H9 (cell line): ENCODE data around the gene XDH. TPM values are rescaled to one million over a fixed set of nuclear protein-coding genes. Genes with fewer than 3 reads are reported as not detected.

Source experiments
- DNase-seq: peaks from one replicate; pipeline ENCODE4 v3.0.0-alpha.2; 2017
- H2AFZ ChIP-seq: one replicate; pipeline ENCODE4 v1.6.1; 2013; ENCODE audit warnings: mild to moderate bottlenecking, low read length, control low read depth, moderate library complexity
- H2AK5ac ChIP-seq: 2 replicates; pipeline ENCODE4 v1.6.1; 2013; ENCODE audit warnings: low read length, control low read depth, mixed read lengths; ENCODE audit not compliant: insufficient read length
- H2BK120ac ChIP-seq: one replicate; pipeline ENCODE4 v1.6.1; 2013; ENCODE audit warnings: low read depth, mild to moderate bottlenecking, low read length, control low read depth, inconsistent platforms; ENCODE audit not compliant: poor library complexity, severe bottlenecking
- H2BK12ac ChIP-seq: 2 replicates; pipeline ENCODE4 v1.6.1; 2013; ENCODE audit warnings: low read length, control low read depth, mixed read lengths, low read depth; ENCODE audit not compliant: insufficient read length
- H2BK15ac ChIP-seq: 2 replicates; pipeline ENCODE4 v1.6.1; 2013; ENCODE audit warnings: low read depth, low read length, control low read depth
- H2BK20ac ChIP-seq: one replicate; pipeline ENCODE4 v1.6.1; 2013; ENCODE audit warnings: low read depth, mild to moderate bottlenecking, low read length, control low read depth, inconsistent platforms; ENCODE audit not compliant: poor library complexity, severe bottlenecking
- H2BK5ac ChIP-seq: 2 replicates; pipeline ENCODE4 v1.6.1; 2013; ENCODE audit warnings: low read length, control low read depth, mixed read lengths; ENCODE audit not compliant: insufficient read length
- H3K14ac ChIP-seq: 2 replicates; pipeline ENCODE4 v1.6.1; 2013; ENCODE audit warnings: low read length, control low read depth; ENCODE audit not compliant: insufficient read depth
- H3K18ac ChIP-seq: 2 replicates; pipeline ENCODE4 v1.6.1; 2013; ENCODE audit warnings: low read depth, mild to moderate bottlenecking, mixed read lengths, low read length, control low read depth; ENCODE audit not compliant: insufficient read length
- H3K23ac ChIP-seq: 2 replicates; pipeline ENCODE4 v1.6.1; 2013; ENCODE audit warnings: low read length, control low read depth, mixed read lengths, low read depth; ENCODE audit not compliant: insufficient read length
- H3K23me2 ChIP-seq: 2 replicates; pipeline ENCODE4 v1.6.1; 2013; ENCODE audit warnings: low read depth, mild to moderate bottlenecking, mixed read lengths, low read length, control low read depth; ENCODE audit not compliant: insufficient read length, poor library complexity, severe bottlenecking
- H3K27ac ChIP-seq: 2 replicates; pipeline ENCODE4 v1.5.1; 2013; ENCODE audit warnings: low read length, control low read depth, mixed read lengths, low read depth; ENCODE audit not compliant: insufficient read length
- H3K27me3 ChIP-seq: 2 replicates; pipeline ENCODE4 v1.6.1; 2013; ENCODE audit warnings: low read length, control low read depth, inconsistent platforms; ENCODE audit not compliant: insufficient read depth
- H3K4ac ChIP-seq: 2 replicates; pipeline ENCODE4 v1.6.1; 2013; ENCODE audit warnings: low read depth, mild to moderate bottlenecking, control low read depth, inconsistent platforms, low read length, moderate library complexity
- H3K4me1 ChIP-seq: 2 replicates; pipeline ENCODE4 v1.6.1; 2013; ENCODE audit warnings: low read length, control low read depth, inconsistent platforms; ENCODE audit not compliant: insufficient read depth
- H3K4me2 ChIP-seq: 2 replicates; pipeline ENCODE4 v1.6.1; 2013; ENCODE audit warnings: low read length, control low read depth, mixed read lengths; ENCODE audit not compliant: insufficient read length, insufficient read depth
- H3K56ac ChIP-seq: 2 replicates; pipeline ENCODE4 v1.6.1; 2013; ENCODE audit warnings: low read depth, mild to moderate bottlenecking, mixed read lengths, low read length, control low read depth; ENCODE audit not compliant: insufficient read length
- H3K79me1 ChIP-seq: 2 replicates; pipeline ENCODE4 v1.6.1; 2013; ENCODE audit warnings: low read depth, mild to moderate bottlenecking, moderate library complexity, low read length, control low read depth, inconsistent platforms; ENCODE audit not compliant: insufficient read depth, poor library complexity, severe bottlenecking
- H3K79me2 ChIP-seq: 2 replicates; pipeline ENCODE4 v1.6.1; 2013; ENCODE audit warnings: low read length, control low read depth, inconsistent platforms; ENCODE audit not compliant: insufficient read depth
- H3K9ac ChIP-seq: 2 replicates; pipeline ENCODE4 v1.6.1; 2013; ENCODE audit warnings: low read length, control low read depth, mixed read lengths; ENCODE audit not compliant: insufficient read length; ENCODE audit errors: extremely low read depth
- H3K9me3 ChIP-seq: one replicate; pipeline ENCODE4 v1.6.1; 2013; ENCODE audit warnings: low read depth, low read length, inconsistent platforms; ENCODE audit not compliant: control insufficient read depth
- H3T11ph ChIP-seq: one replicate; pipeline ENCODE4 v1.6.1; 2013; ENCODE audit warnings: mild to moderate bottlenecking, low read length, control low read depth, inconsistent platforms
- H4K20me1 ChIP-seq: one replicate; pipeline ENCODE4 v1.6.1; 2013; ENCODE audit not compliant: control insufficient read depth, insufficient read length, insufficient read depth
- H4K5ac ChIP-seq: 2 replicates; pipeline ENCODE4 v1.6.1; 2013; ENCODE audit warnings: low read depth, mild to moderate bottlenecking, mixed read lengths, low read length, control low read depth; ENCODE audit not compliant: insufficient read length
- H4K8ac ChIP-seq: replicated peaks from 2 replicates; pipeline ENCODE4 v1.6.1; 2013; ENCODE audit warnings: low read length, control low read depth, mixed read lengths, low read depth; ENCODE audit not compliant: insufficient read length
- H4K91ac ChIP-seq: 2 replicates; pipeline ENCODE4 v1.6.1; 2013; ENCODE audit warnings: low read depth, mild to moderate bottlenecking, moderate library complexity, mixed read lengths, low read length, control low read depth; ENCODE audit not compliant: insufficient read length
- H3K27ac Mint-ChIP-seq, 3 experiments: 2 replicates in 2 of 3; 3 replicates in 1 of 3; pipeline ENCODE4 v1.8.0; 2020 to 2021; ENCODE audit warnings: mixed read lengths in 3 of 3, mild to moderate bottlenecking in 1 of 3, moderate library complexity in 1 of 3
- H3K27me3 Mint-ChIP-seq: 2 replicates; pipeline ENCODE4 v1.8.0; 2021; ENCODE audit warnings: low read depth, mild to moderate bottlenecking, moderate library complexity, mixed read lengths
- H3K36me3 Mint-ChIP-seq, 3 experiments: 2 replicates in 2 of 3; 3 replicates in 1 of 3; pipeline ENCODE4 v1.8.0; 2020 to 2021; ENCODE audit warnings: low read depth in 3 of 3, mixed read lengths in 3 of 3; ENCODE audit not compliant: insufficient read depth in 1 of 3
- H3K4me1 Mint-ChIP-seq, 2 experiments: 2 replicates each; pipeline ENCODE4 v1.8.0; 2020; ENCODE audit warnings: mixed read lengths in 2 of 2
- H3K4me3 Mint-ChIP-seq, 2 experiments: 2 replicates in 1 of 2; 3 replicates in 1 of 2; pipeline ENCODE4 v1.8.0; 2020 to 2021; ENCODE audit warnings: mild to moderate bottlenecking in 2 of 2, mixed read lengths in 2 of 2, moderate library complexity in 1 of 2
- H3K9me3 Mint-ChIP-seq, 2 experiments: 2 replicates in 1 of 2; 3 replicates in 1 of 2; pipeline ENCODE4 v1.8.0; 2020; ENCODE audit warnings: mild to moderate bottlenecking in 2 of 2, mixed read lengths in 2 of 2, moderate library complexity in 1 of 2
- CTCF ChIP-seq: fragments of 200-600 bp; sonication (generic); conservative IDR thresholded peaks from 3 replicates; pipeline ENCODE4 v1.8.0; 2021; ENCODE audit warnings: antibody characterized with exemption, mild to moderate bottlenecking
- WGBS: extraction: QIAGEN DNeasy Blood & Tissue Kit; methylation state at CpG from one replicate; pipeline ENCODE4 v1.1.7; 2013; ENCODE audit warnings: missing lambda C conversion rate, low lambda C conversion rate, mixed read lengths; ENCODE audit not compliant: insufficient read length; ENCODE audit errors: extremely low coverage; 5-methylcytosine and 5-hydroxymethylcytosine counted together
- total RNA-seq: library from RNA; stranded (reverse); gene quantifications from 2 replicates; pipeline ENCODE4 v1.2.1, GENCODE V29; 2021

Gene XDH
- total RNA-seq, 1 experiment from 2014 or later: 1.4 TPM

- H3K9ac ChIP-seq: no peak overlapping the region
- peak overlapping the region in 1 of 3 experiments; percentile 26; a peak in 1 of 7 replicates for H3K27ac Mint-ChIP-seq
These were observed 536 bp downstream of the XDH start for GRCh38 chr2:31413862-31414550.

More at GRCh38 chr2:31413862-31414550, 536 bp downstream of the XDH start:
- Histone ChIP-seq H4K5ac (no peak overlapping the region), H3K4me2 (no peak overlapping the region), H4K20me1 (no peaks in the 10 kb centered on the region), H3T11ph (no peak overlapping the region), H3K18ac (no peak overlapping the region), H2AFZ (no peak overlapping the region), H2BK5ac (no peak overlapping the region), H3K14ac (no peak overlapping the region), H2AK5ac (no peak overlapping the region), H3K27ac (no peak overlapping the region), H3K4me1 (no peaks in the 10 kb centered on the region), H3K79me1 (no peaks in the 10 kb centered on the region), H2BK20ac (no peak overlapping the region), H2BK120ac (no peak overlapping the region), H3K23ac (no peak overlapping the region), H3K23me2 (no peaks in the 10 kb centered on the region), H3K4ac (no peak overlapping the region), H3K56ac (no peak overlapping the region), H3K9me3 (no peaks in the 10 kb centered on the region), H4K8ac (no peak overlapping the region), H2BK12ac (no peak overlapping the region), H2BK15ac (no peak overlapping the region), H3K27me3 (no peaks in the 10 kb centered on the region), H4K91ac (no peak overlapping the region), H3K79me2 (no peaks in the 10 kb centered on the region)
- WGBS: no CpG with 5 or more reads among the region's 5 CpGs
- no peaks in the 10 kb centered on the region for H3K27me3 Mint-ChIP-seq
- no peaks in the 10 kb centered on the region; a peak in 1 of 5 replicates for H3K9me3 Mint-ChIP-seq
- no peaks in the 10 kb centered on the region for H3K36me3 Mint-ChIP-seq
- H3K4me3 Mint-ChIP-seq: no peak overlapping the region
- peaks cover 0 to 10% of the 10 kb centered on the region in 2 experiments; a peak in 2 of 4 replicates for H3K4me1 Mint-ChIP-seq
- no peak for DNase-seq
- peak; percentile 60 for TF ChIP-seq CTCF
